ENCODE data around the gene ZNF724. TPM values are rescaled to one million over a fixed set of nuclear protein-coding genes. Genes with fewer than 3 reads are reported as not detected.

Gene ZNF724
- total and polyA plus RNA-seq, 10 of the 15 experiments (the other 5 are each of a cell fraction or from before 2014, with no cell fraction given): 0.71 to 14.7 (median 4.2) TPM

DNA sequence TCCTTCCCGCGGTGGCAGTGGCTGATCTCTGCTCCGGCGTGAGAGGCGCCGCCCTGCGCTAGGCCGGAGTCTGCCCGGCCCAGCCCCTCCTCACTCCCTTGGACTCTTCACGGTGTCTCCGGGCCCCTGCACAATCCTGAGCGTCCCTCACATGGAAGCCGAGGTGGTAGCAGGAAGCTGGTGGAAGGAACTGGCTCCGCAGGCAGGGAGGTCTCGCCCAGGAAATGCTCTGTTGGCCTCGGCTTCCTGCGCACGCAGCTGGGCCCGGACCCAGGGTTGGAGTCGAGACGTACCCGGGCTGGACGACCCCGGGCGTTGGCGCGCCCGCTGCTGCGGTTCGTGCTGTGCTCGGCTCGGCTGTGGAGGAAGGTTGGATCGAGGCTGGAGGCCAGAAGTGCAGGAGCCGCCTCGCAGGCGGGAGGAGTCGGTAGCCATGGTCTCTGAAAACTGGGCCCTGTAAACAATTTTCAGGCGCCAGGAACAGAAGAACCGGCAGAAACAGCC, 46.3 kb downstream of the ZNF724 start:
- H3K79me2 ChIP-seq (ENCODE audit: control insufficient read depth, insufficient read depth, low read length): no peaks in the 10 kb centered on the region
- H4K20me1 ChIP-seq (ENCODE audit: control insufficient read depth, insufficient read depth): no peaks in the 10 kb centered on the region
- H3K9me3 ChIP-seq (replicated peaks; ENCODE audit: control insufficient read depth, insufficient read depth, low read length): no peaks in the 10 kb centered on the region; the same call in 2 of the 3 replicates
- WGBS (ENCODE audit: insufficient coverage, insufficient replicate concordance, low lambda C conversion rate, missing lambda C conversion rate): 75% methylated on average over 39 of the region's 39 CpGs
- H3K27ac ChIP-seq (ENCODE audit: control insufficient read depth, insufficient read depth): no peak overlapping the region
- DNase-seq (ENCODE audit: low read depth, low spot score) (no peak), FAIRE-seq (no peak), ATAC-seq (no peak)
- ChIA-PET CTCF (no interaction called here), SMC1A (ENCODE audit: uncharacterized antibody, unreplicated experiment) (no interaction called here), RAD21 (ENCODE audit: unreplicated experiment) (no interaction called here), POLR2A (no interaction called here)
- BruUV-seq (replicated peaks): no TSS peak
- intact Hi-C loops (cut with micrococcal nuclease; ENCODE audit: unreplicated experiment) (no loop called here), in situ Hi-C loops (cut with MboI) (no loop called here)
- no peak overlapping the region for H2AFZ ChIP-seq (ENCODE audit: control insufficient read depth, low read depth, low read length)
- H3K4me2 ChIP-seq (ENCODE audit: control insufficient read depth, insufficient read depth): no peak overlapping the region
- no peaks in the 10 kb centered on the region for H3K36me3 ChIP-seq (ENCODE audit: control insufficient read depth in 2 of 2, insufficient read depth in 2 of 2, low read length in 1 of 2)
- no peaks in the 10 kb centered on the region for H3K27me3 ChIP-seq (replicated peaks in 1 of 2; ENCODE audit: control insufficient read depth in 2 of 2, insufficient read depth in 2 of 2, low read length in 1 of 2)
- H3K4me1 ChIP-seq (ENCODE audit: control insufficient read depth, insufficient read depth, low read length): no peaks in the 10 kb centered on the region
- no peak overlapping the region for H3K9ac ChIP-seq (ENCODE audit: control insufficient read depth, insufficient read depth, low read length)
- H3K4me3 ChIP-seq: no peak overlapping the region
- no peak for TF ChIP-seq ZNF622 (IDR thresholded peaks at IDR 0.05)
- TF ChIP-seq, protein P1, sequence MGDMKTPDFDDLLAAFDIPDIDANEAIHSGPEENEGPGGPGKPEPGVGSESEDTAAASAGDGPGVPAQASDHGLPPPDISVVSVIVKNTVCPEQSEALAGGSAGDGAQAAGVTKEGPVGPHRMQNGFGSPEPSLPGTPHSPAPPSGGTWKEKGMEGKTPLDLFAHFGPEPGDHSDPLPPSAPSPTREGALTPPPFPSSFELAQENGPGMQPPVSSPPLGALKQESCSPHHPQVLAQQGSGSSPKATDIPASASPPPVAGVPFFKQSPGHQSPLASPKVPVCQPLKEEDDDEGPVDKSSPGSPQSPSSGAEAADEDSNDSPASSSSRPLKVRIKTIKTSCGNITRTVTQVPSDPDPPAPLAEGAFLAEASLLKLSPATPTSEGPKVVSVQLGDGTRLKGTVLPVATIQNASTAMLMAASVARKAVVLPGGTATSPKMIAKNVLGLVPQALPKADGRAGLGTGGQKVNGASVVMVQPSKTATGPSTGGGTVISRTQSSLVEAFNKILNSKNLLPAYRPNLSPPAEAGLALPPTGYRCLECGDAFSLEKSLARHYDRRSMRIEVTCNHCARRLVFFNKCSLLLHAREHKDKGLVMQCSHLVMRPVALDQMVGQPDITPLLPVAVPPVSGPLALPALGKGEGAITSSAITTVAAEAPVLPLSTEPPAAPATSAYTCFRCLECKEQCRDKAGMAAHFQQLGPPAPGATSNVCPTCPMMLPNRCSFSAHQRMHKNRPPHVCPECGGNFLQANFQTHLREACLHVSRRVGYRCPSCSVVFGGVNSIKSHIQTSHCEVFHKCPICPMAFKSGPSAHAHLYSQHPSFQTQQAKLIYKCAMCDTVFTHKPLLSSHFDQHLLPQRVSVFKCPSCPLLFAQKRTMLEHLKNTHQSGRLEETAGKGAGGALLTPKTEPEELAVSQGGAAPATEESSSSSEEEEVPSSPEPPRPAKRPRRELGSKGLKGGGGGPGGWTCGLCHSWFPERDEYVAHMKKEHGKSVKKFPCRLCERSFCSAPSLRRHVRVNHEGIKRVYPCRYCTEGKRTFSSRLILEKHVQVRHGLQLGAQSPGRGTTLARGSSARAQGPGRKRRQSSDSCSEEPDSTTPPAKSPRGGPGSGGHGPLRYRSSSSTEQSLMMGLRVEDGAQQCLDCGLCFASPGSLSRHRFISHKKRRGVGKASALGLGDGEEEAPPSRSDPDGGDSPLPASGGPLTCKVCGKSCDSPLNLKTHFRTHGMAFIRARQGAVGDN (IDR thresholded peaks at IDR 0.05): no peak
- no peak for TF ChIP-seq CHD1 (IDR thresholded peaks at IDR 0.05; ENCODE audit: low read depth, low read length)
- no peak for TF ChIP-seq ZBTB11 (CRISPR knock-in tag; IDR thresholded peaks at IDR 0.05)
- TF ChIP-seq MLLT1 (IDR thresholded peaks at IDR 0.05): no peak
- no peak for TF ChIP-seq CBFB (IDR thresholded peaks at IDR 0.05; ENCODE audit: low read depth)
- TF ChIP-seq, protein P2, sequence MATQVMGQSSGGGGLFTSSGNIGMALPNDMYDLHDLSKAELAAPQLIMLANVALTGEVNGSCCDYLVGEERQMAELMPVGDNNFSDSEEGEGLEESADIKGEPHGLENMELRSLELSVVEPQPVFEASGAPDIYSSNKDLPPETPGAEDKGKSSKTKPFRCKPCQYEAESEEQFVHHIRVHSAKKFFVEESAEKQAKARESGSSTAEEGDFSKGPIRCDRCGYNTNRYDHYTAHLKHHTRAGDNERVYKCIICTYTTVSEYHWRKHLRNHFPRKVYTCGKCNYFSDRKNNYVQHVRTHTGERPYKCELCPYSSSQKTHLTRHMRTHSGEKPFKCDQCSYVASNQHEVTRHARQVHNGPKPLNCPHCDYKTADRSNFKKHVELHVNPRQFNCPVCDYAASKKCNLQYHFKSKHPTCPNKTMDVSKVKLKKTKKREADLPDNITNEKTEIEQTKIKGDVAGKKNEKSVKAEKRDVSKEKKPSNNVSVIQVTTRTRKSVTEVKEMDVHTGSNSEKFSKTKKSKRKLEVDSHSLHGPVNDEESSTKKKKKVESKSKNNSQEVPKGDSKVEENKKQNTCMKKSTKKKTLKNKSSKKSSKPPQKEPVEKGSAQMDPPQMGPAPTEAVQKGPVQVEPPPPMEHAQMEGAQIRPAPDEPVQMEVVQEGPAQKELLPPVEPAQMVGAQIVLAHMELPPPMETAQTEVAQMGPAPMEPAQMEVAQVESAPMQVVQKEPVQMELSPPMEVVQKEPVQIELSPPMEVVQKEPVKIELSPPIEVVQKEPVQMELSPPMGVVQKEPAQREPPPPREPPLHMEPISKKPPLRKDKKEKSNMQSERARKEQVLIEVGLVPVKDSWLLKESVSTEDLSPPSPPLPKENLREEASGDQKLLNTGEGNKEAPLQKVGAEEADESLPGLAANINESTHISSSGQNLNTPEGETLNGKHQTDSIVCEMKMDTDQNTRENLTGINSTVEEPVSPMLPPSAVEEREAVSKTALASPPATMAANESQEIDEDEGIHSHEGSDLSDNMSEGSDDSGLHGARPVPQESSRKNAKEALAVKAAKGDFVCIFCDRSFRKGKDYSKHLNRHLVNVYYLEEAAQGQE (IDR thresholded peaks at IDR 0.05; ENCODE audit: low read depth, low read length): no peak
- no peak for TF ChIP-seq PAX8 (IDR thresholded peaks at IDR 0.05)
- TF ChIP-seq NRF1 (conservative IDR thresholded peaks at IDR 0.05; ENCODE audit: low read depth, low read length): no peak
- TF ChIP-seq ZNF217 (IDR thresholded peaks at IDR 0.05): no peak
- TF ChIP-seq ELK1 (IDR thresholded peaks at IDR 0.05; ENCODE audit: low read depth, low read length): no peak
